ENCODE results near the gene TMEM154.

The TMEM154 gene

DNA sequence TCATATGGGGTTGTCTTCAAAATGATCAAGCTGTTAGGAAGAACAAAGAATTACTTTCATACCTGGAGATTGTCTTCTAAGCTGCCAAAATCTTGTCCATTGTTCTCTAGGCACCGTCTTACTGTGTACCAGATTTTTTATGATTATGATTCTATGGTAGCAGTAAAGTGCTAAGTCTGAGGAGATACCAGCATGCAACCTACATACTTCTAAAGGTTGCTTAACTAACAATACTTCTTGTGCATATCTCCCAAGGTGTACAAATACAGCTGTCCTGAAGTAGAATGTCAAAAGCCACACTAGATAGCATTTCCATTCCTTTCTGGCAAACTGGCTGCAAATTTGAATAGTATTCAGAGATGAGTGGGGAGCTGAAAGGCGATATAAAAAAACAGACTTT is 81.3 kb downstream of the TMEM154 start:
- in situ Hi-C loops (cut with MboI; ENCODE audit: low sequenced_read_pairs), result no loop called here

DNA sequence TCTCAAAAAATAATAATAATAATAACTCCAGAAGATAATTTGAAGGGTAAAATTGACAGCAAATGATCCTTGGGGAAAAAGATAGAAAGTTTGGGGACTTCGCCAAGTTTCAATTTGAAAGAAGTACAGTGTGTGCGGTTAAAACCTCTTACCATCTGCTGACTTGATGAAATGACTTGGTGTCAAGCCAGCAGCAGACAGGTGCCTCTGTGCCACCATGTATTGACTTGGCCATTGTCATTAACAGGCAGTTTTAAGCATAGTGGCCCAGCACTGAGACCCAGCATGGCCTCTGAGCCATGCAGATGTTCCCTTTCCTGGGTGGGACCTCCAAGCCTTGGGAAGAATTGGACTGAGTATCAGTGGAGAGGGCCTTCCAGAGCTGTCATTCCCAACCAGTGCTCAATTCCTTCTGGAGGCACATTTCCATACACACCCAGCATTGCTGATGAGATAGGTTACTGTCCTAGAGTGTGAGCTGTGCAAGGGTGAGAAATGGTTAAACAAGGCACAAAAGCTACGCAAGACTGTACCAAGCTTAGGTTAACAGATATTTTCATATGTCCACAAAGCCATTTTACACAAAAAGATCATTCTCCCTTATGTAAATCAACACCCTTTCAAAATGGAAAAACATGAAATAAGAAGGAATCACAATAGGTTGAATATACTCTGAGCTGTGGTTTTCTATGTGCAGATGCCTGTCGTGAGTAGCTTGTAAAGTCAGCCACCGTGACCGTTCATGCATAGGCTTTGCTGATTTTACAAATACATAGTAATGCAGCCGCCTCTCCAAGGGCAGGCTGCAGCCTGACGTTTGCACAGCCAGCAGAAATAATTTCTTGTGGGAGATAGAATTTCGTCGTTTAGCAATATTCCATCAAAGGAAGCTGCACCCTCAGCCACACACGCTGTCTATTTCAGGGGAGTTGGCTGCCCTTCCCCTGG is 84.5 kb downstream of the TMEM154 start:
- in situ Hi-C loops (cut with MboI; ENCODE audit: low sequenced_read_pairs), result no loop called here

DNA sequence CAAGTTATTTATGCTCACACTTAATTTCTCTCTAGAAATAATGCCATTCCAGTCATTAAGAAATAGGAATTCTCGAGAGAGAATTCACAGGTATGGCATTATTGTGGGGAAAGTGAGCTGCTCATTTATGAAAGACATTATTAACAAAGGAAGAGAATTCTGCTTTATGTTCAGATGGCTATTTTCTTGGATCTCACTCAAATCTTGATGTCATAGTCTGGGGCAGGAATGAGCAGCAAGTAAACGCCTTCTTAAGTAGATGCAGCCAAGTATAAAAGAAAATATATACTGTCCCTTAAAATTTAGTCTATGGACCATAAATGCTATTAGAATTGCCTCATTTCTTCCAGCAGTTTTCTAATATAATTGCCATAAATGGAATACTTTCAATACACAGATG is 85.7 kb downstream of the TMEM154 start:
- in situ Hi-C loops (cut with MboI; ENCODE audit: low sequenced_read_pairs), result no loop called here

DNA sequence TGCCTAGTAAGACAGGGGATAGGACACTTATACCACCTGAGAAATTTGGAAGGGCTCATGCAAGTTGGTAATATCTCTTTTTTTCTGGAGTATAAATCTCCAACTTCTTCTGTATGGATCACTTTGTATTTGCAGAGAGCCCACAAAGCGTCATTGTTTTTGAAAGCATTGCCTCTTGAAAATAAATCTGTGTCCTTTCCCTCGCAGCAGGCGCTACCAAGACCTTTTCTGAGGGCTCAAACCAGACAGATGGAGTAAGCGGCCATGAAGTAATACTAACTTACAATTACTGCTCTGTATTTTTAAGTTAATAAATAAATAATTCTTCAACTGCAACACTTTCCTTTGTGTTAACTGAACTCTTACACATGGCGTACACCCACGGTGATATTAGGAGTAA is 87.9 kb downstream of the TMEM154 start:
- in situ Hi-C loops (cut with MboI; ENCODE audit: low sequenced_read_pairs), result no loop called here

DNA sequence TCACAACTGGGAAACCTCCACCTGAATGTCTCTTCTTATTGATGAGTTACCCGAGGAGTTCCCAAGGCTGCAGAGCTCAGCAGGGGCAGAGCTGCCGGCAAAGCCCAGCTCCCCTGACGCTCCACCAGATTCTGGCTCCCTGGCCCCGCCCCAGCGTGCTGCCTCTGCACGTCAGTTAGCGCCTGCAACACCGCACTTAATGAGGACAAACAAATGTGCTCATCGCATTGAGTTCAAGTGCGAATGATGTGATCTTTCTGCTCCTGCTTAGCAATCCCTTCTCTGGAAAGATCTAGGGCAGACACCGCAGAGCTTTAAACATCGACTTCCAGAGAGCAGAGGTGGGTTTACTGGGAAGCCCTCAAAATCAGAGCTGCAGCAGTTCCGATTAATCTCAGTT is 88.4 kb downstream of the TMEM154 start:
- in situ Hi-C loops (cut with MboI; ENCODE audit: low sequenced_read_pairs), result no loop called here

DNA sequence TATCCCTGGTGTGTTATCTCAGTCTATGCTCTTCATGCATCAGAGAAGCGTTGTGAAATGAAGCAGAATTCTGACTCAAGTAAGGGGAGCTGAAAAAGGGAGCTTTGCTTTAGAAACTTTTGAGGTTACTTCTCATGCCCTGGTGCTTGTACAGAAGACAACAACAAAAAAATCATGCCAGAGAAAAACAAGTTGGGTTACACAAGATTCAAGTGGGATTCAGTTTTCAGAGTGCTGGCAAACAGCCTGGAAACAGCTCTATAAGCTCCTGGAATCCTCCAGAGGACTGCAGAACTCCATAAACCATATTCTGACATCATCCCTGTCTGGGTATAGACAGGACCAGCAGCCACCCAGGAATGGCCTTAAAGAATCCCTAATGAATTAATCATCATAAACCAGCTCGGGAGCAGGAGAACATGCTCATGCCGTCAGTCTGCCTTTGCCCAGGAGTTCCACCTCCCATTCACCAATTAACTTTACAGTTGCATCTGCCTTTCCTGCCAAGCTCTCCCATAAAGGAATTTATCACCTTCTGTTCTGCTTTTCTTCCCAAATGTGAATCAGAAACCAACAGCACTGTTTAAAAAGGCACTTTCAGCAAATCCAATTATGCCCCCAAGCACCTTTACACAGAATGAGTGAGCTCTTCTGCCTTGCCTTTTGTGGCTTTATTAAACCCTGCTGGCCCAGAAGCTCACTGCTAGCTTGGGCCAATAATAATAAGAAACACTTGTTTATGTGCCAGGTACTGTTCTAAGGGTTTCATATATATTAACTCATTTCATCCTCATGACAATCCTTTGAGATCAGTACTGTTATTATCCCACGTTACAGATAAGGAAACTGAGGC is 89.4 kb downstream of the TMEM154 start:
- in situ Hi-C loops (cut with MboI; ENCODE audit: low sequenced_read_pairs), result no loop called here

DNA sequence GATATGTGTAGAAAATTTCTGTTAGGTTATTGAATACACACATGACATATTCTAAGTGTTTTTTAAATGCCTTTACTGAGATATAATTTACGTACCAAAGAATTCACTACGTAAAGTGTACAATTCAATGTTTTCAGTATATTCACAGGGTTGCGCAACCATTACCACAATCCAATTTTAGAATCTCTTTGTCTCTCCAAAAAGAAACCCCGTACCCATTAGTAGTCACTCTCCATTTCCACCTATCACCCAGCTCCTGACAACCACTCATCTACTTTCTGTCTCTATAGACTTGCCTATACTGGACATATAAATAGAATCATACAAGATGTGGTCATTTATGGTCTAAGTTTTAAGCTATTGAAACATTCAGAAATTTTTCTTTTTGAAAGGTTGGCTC is 90.9 kb downstream of the TMEM154 start:
- in situ Hi-C loops (cut with MboI; ENCODE audit: low sequenced_read_pairs), result no loop called here

DNA sequence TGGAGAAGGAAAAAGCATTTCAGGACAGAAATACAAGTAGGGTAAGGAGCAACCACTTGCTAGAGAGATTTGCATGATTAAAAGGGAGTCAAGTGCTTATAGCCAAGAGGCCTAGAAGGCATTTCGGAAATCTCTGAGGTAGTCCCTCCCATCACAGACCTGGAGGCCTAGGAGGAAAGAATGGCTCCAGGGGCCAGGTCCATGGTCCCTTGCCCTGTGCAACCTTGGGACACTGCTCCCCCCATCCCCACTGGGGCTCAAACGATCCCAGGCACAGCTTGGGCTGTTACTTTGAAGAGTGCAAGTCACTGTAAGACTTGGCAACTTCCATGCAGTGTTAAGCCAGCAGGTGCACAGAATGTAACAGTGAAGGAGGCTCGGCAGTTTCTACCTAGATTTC is 92.7 kb downstream of the TMEM154 start:
- in situ Hi-C loops (cut with MboI; ENCODE audit: low sequenced_read_pairs), result no loop called here

DNA sequence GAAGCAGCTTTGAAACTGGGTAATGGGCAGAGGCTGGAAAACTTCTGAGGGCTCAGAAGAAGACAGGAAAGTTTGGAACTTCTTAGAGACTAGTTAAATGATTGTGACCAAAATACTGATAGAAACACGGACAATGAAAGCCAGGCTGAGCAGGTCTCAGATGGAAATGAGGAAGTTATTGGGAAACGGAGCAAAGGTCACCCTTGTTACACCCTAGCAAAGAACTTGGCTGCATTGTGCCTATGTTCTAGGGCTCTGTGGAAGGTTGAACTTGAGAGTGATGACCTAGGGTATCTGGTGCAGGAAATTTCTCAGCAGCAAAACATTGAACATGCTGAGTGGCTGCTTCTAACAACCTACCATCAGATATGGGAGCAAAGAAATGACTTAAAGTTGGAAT is 93.1 kb downstream of the TMEM154 start:
- in situ Hi-C loops (cut with MboI; ENCODE audit: low sequenced_read_pairs), result no loop called here

DNA sequence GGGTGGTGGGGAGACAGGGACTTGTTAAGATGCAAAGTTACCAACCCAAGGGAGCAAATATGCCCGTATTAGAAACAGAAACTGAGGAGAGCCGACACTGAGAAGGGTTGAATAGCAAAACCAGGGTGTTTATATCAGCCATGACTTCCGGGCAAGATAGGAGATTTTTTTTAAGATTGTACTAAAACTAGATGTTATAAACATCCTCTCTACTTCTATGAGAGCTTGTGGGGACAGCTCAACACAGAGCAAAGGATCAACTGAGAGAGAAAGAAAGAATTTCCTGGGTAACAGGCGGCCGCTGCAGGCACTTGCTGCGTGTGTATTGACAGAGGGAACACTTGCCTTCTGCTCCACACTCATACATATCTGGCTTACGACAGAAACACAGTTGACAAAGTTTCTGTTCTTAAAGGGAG is 94.8 kb downstream of the TMEM154 start:
- in situ Hi-C loops (cut with MboI; ENCODE audit: low sequenced_read_pairs), result no loop called here

DNA sequence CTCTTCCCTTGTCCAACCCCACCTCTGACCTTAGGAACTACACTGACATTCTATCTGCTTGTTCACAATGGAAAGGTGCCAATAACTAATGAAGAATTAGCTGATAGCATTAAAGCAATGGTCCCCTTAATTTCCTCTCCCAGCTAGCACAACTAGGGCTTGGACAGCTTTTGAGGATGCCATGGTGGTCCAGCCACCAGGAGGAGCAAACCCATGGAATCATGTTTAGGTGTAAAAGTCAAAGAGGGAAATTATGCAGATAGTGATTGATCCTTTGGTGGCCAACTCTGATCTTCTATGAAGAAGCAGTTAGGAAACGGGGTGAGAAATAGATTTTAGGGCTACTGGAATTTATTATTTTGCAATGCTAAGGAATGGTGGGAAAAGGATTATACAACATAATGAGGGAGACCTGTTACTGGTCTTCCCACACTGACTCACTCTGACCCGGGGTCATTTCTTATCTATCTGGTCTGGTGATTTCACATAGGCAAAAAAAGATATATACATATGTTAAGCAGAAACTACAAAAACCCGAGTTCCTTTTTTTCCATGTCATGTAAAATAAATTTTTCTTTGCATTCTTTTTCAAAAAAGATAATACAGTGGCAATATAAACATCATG is 98.1 kb downstream of the TMEM154 start:
- in situ Hi-C loops (cut with MboI; ENCODE audit: low sequenced_read_pairs), result no loop called here

DNA sequence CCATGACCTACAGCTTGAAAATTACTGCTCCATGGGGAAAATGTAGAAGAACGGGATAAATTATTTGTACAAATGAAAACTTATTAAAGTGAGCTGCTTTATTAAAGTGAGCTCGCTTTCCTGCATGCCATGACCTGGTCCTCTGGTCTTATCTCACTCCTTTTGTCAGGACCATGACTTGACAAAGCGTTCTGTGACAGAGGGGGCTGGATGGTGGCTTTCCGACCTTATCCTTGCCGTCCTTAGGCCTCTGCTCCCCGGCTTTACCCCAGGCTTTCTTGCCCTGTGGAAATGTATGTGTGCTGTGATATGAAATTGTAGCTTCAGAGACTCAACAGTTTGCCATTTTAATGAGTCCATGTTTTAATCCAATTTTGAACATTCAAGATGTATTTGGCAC is 99.9 kb downstream of the TMEM154 start:
- in situ Hi-C loops (cut with MboI; ENCODE audit: low sequenced_read_pairs), result no loop called here

DNA sequence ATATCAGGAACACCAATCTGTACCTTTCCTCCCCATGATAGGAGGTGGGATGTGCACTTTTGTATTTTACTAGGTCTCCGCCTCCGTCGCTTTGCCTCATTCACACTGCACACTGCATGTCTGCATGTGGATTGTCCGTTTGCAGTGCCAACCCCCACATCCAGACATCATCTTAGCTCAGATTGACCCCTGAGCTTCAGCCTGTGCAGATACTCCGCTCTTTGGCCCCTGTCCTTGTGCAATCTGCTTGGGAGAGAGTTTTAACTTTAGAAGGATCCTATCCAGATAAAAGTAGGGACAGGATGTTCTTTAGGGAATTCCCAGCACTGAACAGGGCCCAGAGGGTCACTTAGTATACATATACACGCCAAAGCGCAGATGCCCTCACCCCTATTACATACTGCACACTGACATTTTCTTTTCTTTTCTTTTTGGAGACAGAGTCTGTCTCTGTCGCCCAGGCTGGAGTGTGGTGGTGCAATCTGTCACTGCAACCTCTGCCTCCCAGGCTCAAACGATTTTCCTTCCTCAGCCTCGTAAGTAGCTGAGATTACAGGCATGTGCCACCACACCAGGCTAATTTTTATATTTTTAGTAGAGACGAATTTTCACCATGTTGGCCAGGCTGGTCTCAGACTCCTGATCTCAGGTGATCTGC is 100.6 kb downstream of the TMEM154 start:
- in situ Hi-C loops (cut with MboI; ENCODE audit: low sequenced_read_pairs), result no loop called here

DNA sequence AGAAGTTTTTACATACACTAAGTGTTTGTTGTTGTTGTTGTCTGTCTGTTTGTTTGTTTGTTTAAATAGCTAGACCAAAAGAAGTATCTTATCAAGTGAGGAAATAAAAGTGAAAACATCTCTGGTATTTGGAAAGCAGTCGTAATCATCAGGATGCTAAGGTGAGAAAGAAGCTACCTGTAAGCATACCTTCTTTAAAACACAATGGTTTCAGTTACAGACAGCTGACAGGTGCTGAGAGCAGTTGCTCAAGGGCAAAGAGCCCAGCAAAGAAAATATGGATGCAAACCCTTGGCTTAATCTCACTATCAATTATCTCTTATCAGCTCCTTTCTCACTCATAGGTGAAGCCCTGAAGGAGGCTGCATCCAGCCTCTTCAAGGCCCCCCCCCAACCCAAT is 101.1 kb downstream of the TMEM154 start:
- in situ Hi-C loops (cut with MboI; ENCODE audit: low sequenced_read_pairs), result no loop called here

DNA sequence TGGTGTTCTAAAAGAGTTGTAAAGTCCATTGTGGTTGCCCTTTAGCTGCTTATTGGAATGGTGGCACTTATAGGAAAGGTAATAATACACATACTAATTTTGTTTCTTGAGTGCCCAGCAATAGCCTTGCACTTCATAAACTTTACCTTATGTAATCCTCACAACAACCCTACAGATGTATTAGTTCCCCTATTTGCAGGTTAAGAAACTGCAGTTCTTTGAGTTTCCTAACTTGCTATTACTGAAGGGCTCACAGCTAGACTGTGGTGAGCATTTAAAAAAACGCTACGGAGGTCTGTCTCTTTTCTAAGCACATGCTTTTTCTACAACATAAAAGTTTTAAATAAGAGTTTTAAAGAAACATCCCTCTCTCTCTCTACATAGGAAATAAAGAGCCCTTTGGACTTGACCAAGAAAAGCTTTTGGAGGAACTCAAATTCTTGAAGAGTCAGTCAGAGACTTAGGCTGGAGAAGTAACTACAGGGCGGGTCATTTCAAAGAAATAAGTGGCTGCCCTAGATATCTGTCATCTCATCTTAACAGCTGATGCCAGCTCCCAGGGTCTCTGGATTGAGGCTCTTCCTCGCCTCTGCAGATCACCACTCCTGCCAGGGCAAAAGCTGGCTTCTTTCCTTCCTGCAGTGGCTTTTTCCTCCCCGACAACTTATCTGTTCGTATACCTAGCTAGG is 101.9 kb downstream of the TMEM154 start:
- in situ Hi-C loops (cut with MboI; ENCODE audit: low sequenced_read_pairs), result no loop called here

DNA sequence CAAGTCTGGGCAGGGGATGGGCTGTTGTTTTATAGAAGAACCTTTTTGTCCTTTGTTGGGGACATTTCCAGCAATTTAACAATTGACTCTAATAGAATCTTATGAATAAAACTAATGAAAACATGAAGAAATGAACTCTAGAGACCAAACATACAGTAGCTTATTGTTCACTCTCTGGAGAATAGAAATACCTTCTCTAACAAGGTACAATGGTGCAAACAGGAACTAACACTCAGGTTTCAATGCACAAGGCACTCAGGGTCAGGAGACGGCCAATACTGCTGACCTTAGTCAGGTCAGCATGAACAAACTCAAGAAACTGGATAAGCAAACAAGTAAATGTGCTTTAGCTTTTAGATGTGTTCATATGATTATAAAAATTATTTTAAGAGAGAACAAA is 104.3 kb downstream of the TMEM154 start:
- in situ Hi-C loops (cut with MboI; ENCODE audit: low sequenced_read_pairs), result no loop called here

DNA sequence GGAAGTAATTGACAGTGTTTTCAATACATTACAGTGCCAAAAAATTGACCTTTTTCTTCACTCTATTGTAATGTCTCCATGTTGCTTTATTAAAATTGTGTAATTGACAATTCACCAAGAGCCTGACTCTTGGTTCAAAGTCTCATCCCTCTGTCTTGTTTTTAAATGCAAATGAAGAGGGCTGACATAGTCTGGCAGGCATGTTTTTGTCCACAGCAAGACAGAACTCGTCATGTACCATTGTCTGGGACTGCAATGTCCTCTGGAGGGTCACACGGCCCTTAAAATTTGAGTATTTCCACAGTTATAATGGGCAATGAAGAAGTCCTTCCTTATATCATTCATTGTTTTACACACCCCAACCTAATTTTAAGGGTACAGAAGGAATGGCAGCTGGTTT is 105.9 kb downstream of the TMEM154 start:
- in situ Hi-C loops (cut with MboI; ENCODE audit: low sequenced_read_pairs), result no loop called here

DNA sequence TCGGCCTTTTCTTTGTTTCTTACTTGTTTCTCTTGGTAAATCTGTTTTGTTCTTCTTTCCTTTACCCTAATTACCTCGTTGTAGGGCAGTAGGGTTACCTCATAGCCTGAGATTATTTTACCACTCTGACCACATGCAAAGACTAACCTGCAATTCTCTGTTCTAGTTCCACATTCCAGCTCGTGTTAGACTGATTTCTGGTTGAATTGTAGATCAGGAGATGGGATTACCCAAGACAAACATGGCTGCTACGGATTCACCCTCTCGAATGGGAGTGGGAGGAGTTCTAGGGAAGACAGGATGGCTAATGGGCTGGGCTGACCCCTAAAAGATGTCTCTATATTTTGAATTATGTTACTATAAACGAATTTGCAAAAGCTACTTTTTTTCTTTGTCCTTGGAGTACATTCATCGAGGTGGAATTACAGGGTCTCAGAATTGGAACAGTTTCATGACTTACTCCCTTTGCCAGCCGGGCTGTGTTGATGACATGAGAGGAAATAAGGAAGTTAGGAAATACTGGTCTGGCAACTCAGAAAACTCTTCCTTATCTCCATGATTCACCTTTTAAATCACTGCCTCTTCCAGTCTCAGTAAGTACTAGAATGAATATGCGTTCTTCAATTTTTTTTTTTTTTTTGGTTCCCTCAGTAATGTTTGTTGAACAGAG is 107.2 kb downstream of the TMEM154 start:
- in situ Hi-C loops (cut with MboI; ENCODE audit: low sequenced_read_pairs), result no loop called here

DNA sequence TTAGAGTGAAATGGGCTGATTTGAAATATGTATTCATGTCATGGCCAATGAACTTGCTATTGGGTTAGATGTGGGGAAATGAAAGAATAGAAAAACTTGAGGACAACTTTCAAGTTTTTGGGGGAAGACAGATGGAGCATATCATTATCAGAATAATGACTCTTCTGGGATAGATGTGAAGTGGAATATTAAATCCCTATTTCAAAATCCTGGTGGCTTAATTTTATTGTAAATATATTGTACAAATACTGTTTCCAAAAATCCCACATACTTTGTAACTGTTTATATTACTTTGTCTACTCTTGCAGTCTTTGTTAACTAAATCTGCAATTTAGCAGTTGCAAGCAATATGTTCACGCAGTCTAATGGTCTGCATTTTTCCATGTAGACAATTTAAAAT is 108.0 kb downstream of the TMEM154 start:
- in situ Hi-C loops (cut with MboI; ENCODE audit: low sequenced_read_pairs), result no loop called here

DNA sequence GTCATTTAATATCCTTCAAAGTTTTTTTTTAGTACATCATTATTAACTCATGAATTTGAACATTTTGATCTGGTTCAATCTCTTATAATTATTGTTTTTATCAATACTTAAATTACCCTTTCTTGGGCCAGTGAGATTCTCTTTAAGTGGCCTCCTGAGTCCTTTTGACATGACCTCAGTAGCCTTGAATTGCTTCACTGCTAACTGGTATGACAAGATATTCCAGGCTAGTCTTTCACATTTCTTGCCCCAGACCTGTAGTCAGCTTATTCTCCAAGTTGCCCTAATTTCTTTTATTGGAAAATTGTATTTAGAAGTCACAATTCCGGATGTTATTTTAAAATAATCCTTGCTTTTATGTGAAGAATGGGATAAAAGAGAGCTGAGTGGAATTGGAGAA is 108.5 kb downstream of the TMEM154 start:
- in situ Hi-C loops (cut with MboI; ENCODE audit: low sequenced_read_pairs), result no loop called here
